ENCODE data around the gene PRLHR. TPM values are rescaled to one million over a fixed set of nuclear protein-coding genes. Genes with fewer than 3 reads are reported as not detected.

The PRLHR gene
- total and polyA plus RNA-seq, 10 of the 15 experiments (the other 5 are each of a cell fraction or from before 2014, with no cell fraction given), result not detected

- Histone ChIP-seq H3K4me1 (ENCODE audit: control insufficient read depth, insufficient read depth, low read length) (no peaks in the 10 kb centered on the region), H3K36me3 (ENCODE audit: control insufficient read depth in 2 of 2, insufficient read depth in 2 of 2, low read length in 1 of 2) (no peaks in the 10 kb centered on the region), H3K9ac (ENCODE audit: control insufficient read depth, insufficient read depth, low read length) (no peak overlapping the region), H2AFZ (ENCODE audit: control insufficient read depth, low read depth, low read length) (no peak overlapping the region), H3K4me3 (no peak overlapping the region), H3K4me2 (ENCODE audit: control insufficient read depth, insufficient read depth) (no peak overlapping the region), H4K20me1 (ENCODE audit: control insufficient read depth, insufficient read depth) (no peaks in the 10 kb centered on the region), H3K9me3 (replicated peaks; ENCODE audit: control insufficient read depth, insufficient read depth, low read length) (no peaks in the 10 kb centered on the region; the same call in 2 of the 3 replicates), H3K79me2 (ENCODE audit: control insufficient read depth, insufficient read depth, low read length) (no peaks in the 10 kb centered on the region), H3K27me3 (replicated peaks in 1 of 2; ENCODE audit: control insufficient read depth in 2 of 2, insufficient read depth in 2 of 2, low read length in 1 of 2) (no peaks in the 10 kb centered on the region), H3K27ac (ENCODE audit: control insufficient read depth, insufficient read depth) (no peak overlapping the region)
- intact Hi-C loops (cut with micrococcal nuclease; ENCODE audit: unreplicated experiment), result no loop called here
- no peak for ATAC-seq
- DNase-seq (ENCODE audit: low read depth, low spot score), result no peak
- in situ Hi-C loops (cut with MboI), result no loop called here
- 55% methylated on average over 9 of the region's 9 CpGs for WGBS (ENCODE audit: insufficient coverage, insufficient replicate concordance, low lambda C conversion rate, missing lambda C conversion rate)
- ChIA-PET POLR2A (no interaction called here), CTCF (no interaction called here), RAD21 (ENCODE audit: unreplicated experiment) (no interaction called here), SMC1A (ENCODE audit: uncharacterized antibody, unreplicated experiment) (no interaction called here)
- no TSS peak for BruUV-seq (replicated peaks)
- FAIRE-seq, result no peak
- no peak for TF ChIP-seq HDAC6 (IDR thresholded peaks at IDR 0.05; ENCODE audit: unreplicated experiment)
- no peak for TF ChIP-seq RELA (IDR thresholded peaks at IDR 0.05; ENCODE audit: borderline replicate concordance, partially characterized antibody)
- no peak for TF ChIP-seq EP300 (IDR thresholded peaks at IDR 0.05; ENCODE audit: borderline replicate concordance in 1 of 2, control insufficient read depth in 1 of 2, low read depth in 2 of 2, low read length in 2 of 2)
- TF ChIP-seq SMAD1 (IDR thresholded peaks at IDR 0.05; ENCODE audit: low read depth, partially characterized antibody), result no peak
- no peak for TF ChIP-seq SUZ12 (IDR thresholded peaks at IDR 0.05; ENCODE audit: unreplicated experiment)
- TF ChIP-seq PBX3 (IDR thresholded peaks at IDR 0.05; ENCODE audit: insufficient replicate concordance, low read depth, low read length), result no peak
- no peak for TF ChIP-seq RAD51 (IDR thresholded peaks at IDR 0.05)
- TF ChIP-seq EZH2 (IDR thresholded peaks at IDR 0.05; ENCODE audit: borderline replicate concordance, control insufficient read depth, low read depth, low read length), result no peak
- TF ChIP-seq PAX5 (IDR thresholded peaks at IDR 0.05; ENCODE audit: borderline replicate concordance, low read depth, low read length), result no peak
- TF ChIP-seq E2F4 (IDR thresholded peaks at IDR 0.05; ENCODE audit: low read depth, low read length), result no peak
- TF ChIP-seq MTA3 (IDR thresholded peaks at IDR 0.05; ENCODE audit: borderline replicate concordance, low read length), result no peak
- no peak for TF ChIP-seq NRF1 (conservative IDR thresholded peaks at IDR 0.05; ENCODE audit: low read depth, low read length)
- TF ChIP-seq ZNF622 (IDR thresholded peaks at IDR 0.05), result no peak
- no peak for TF ChIP-seq CREM (IDR thresholded peaks at IDR 0.05; ENCODE audit: low read depth)
- no peak for TF ChIP-seq CREB1 (IDR thresholded peaks at IDR 0.05; ENCODE audit: low read depth)
- TF ChIP-seq ZNF687 (IDR thresholded peaks at IDR 0.05), result no peak
- TF ChIP-seq MYC (IDR thresholded peaks at IDR 0.05; ENCODE audit: insufficient read depth, insufficient read length, insufficient replicate concordance, low read length, severe bottlenecking), result no peak
- TF ChIP-seq MLLT1 (IDR thresholded peaks at IDR 0.05), result no peak
These were observed 43.2 kb upstream of the PRLHR start for GRCh38 chr10:118638680-118639079.
